Esophagus muscularis mucosa (tissue), 4 donors: ENCODE measurements around the gene HM13. TPM values are rescaled to one million over a fixed set of nuclear protein-coding genes. Genes with fewer than 3 reads are reported as not detected.
"Not testable (repeated sequence)": the region's sequence is repeated elsewhere in the genome, so short reads cannot be mapped to it uniquely, and the experiment has no call there.

Source experiments
- DNase-seq: peaks from one replicate; pipeline ENCODE4 v3.0.0-alpha.2; 2017; ENCODE audit errors: extremely low spot score
- H3K27ac ChIP-seq, 4 donors: fragments of 200-600 bp; sonication (generic); replicated peaks in 1 of 4; 1 replicate in 3 of 4; 2 replicates in 1 of 4; pipeline ENCODE4 v1.5.1; 2016 to 2019; ENCODE audit warnings: mild to moderate bottlenecking in 1 of 4
- H3K27me3 ChIP-seq, 4 donors: fragments of 200-600 bp; sonication (generic); one replicate each; pipeline versions ENCODE4 v1.5.1 to v1.6.0; 2016 to 2019
- H3K36me3 ChIP-seq, 4 donors: fragments of 200-600 bp; sonication (generic); one replicate each; pipeline ENCODE4 v1.5.1; 2016 to 2019
- H3K4me1 ChIP-seq, 4 donors: fragments of 200-600 bp; sonication (generic); one replicate each; pipeline ENCODE4 v1.5.1; 2016 to 2019
- H3K4me3 ChIP-seq, 4 donors: fragments of 200-600 bp; sonication (generic); 1 replicate in 2 of 4; 2 replicates in 2 of 4; pipeline ENCODE4 v1.5.1; 2016 to 2019; ENCODE audit warnings: mild to moderate bottlenecking in 4 of 4, moderate library complexity in 1 of 4
- H3K9me3 ChIP-seq, 4 donors: fragments of 200-600 bp; sonication (generic); 1 replicate in 3 of 4; 2 replicates in 1 of 4; pipeline ENCODE4 v1.5.1; 2016 to 2019
- EP300 ChIP-seq: sonication (generic); formaldehyde crosslinking; IDR thresholded peaks from one replicate; pipeline ENCODE4 v1.6.1; 2017; ENCODE audit warnings: antibody characterized with exemption
- POLR2A ChIP-seq: fragments of 450-650 bp; IDR thresholded peaks from one replicate; pipeline ENCODE4 v1.6.1; 2017; ENCODE audit warnings: antibody characterized with exemption, moderate library complexity, mild to moderate bottlenecking, low read depth
- POLR2AphosphoS5 ChIP-seq, 2 donors: sonication (generic); formaldehyde crosslinking; IDR thresholded peaks; one replicate each; pipeline ENCODE4 v1.6.1; 2017; ENCODE audit warnings: antibody characterized with exemption in 2 of 2
- WGBS: methylation state at CpG from one replicate; pipeline ENCODE4 v1.1.5; 2018; 5-methylcytosine and 5-hydroxymethylcytosine counted together
- intact Hi-C: fragments of 100-400 bp; cut with DNase I; formaldehyde crosslinking; loops from one replicate; pipeline ENCODE4 v1.15.1; 2023
- total RNA-seq, 4 donors: library from RNA; depleted of rRNA; stranded (reverse); fragments of >200 nt; gene quantifications; one replicate each; pipeline versions ENCODE4 v1.1.0 to v1.2.1, GENCODE V29; 2016
- TF ChIP-seq, protein P1 (sequence below), 3 experiments: fragments of 200-600 bp in 2 of 3; fragments of 450-650 bp in 1 of 3; sonication (generic) in 2 of 3; IDR thresholded peaks; one replicate each; pipeline ENCODE4 v1.5.1; 2017 to 2019; ENCODE audit warnings: antibody characterized with exemption in 3 of 3, mild to moderate bottlenecking in 2 of 3, moderate library complexity in 1 of 3

HM13 gene
- total RNA-seq, 4 donors from 2014 or later, result 41.5 to 67.7 (median 47.6) TPM

DNA sequence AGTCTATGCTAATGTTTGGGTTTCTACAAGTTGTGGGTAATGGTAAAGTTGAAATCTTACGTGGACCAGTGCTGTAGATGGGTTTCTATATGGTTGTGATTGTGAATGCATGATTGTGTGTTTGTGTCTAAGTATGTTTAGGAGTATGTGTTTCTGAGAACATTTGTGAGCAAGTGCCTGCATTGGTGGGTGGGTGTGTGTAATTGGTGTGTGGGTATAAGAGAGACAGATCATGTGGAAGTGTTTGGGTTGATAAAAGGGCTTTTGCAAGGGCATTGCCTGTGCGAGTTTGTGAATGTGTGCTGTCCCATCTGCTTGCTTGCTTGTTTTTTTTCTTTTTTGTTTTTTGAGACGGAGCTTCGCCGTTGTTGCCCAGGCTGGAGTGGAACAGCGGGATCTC is 65.0 kb downstream of the HM13 start:
- no peaks in the 10 kb centered on the region for H3K9me3 ChIP-seq
- no peak for DNase-seq
- intact Hi-C loops, result no loop called here
- WGBS, result 92% methylated on average over 6 of the region's 6 CpGs
- H3K4me1 ChIP-seq, result peaks cover 0 to under 1% (median under 1%) of the 10 kb centered on the region in 4 donors
- no peak overlapping the region for H3K4me3 ChIP-seq
- TF ChIP-seq POLR2A (no peak), POLR2AphosphoS5 (IDR thresholded peaks at IDR 0.05) (no peak), EP300 (no peak)
- TF ChIP-seq, protein P1, sequence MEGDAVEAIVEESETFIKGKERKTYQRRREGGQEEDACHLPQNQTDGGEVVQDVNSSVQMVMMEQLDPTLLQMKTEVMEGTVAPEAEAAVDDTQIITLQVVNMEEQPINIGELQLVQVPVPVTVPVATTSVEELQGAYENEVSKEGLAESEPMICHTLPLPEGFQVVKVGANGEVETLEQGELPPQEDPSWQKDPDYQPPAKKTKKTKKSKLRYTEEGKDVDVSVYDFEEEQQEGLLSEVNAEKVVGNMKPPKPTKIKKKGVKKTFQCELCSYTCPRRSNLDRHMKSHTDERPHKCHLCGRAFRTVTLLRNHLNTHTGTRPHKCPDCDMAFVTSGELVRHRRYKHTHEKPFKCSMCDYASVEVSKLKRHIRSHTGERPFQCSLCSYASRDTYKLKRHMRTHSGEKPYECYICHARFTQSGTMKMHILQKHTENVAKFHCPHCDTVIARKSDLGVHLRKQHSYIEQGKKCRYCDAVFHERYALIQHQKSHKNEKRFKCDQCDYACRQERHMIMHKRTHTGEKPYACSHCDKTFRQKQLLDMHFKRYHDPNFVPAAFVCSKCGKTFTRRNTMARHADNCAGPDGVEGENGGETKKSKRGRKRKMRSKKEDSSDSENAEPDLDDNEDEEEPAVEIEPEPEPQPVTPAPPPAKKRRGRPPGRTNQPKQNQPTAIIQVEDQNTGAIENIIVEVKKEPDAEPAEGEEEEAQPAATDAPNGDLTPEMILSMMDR (IDR thresholded peaks at IDR 0.05), result no peak
- H3K36me3 ChIP-seq, result no peaks in the 10 kb centered on the region
- no peak overlapping the region for H3K27ac ChIP-seq
- H3K27me3 ChIP-seq, result no peaks in the 10 kb centered on the region

DNA sequence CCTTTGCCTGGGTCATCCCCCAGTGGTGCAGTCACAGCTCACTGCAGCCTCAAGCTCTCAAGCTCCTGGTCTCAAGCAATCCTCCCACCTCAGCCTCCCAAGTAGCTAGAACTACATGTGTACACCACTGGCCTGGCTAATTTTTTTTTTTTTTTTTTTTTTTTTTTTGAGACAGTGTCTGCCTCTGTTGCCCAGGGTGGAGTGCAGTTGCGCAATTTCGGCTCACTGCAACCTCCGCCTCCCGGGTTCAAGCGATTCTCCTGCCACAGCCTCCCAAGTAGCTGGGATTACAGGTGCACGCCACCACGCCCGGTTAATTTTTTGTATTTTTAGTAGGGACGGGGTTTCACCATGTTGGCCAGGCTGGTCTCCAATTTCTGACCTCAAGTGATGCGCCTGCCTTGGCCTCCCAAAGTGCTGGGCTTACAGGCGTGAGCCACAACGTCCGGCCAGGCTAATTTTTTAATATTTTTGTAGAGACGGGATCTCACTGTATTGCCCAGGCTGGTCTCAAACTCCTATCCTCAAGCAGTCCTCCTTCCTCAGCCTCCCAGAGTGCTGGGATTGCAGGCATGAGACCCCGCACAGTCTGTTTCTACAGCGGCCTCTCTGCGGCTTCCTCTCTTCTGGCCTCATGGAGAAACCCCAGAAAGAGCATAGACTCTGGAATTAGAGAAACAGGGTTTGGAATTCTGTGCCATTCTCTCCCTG is 65.9 kb downstream of the HM13 start:
- H3K27me3 ChIP-seq, H3K9me3 ChIP-seq, H3K4me3 ChIP-seq, H3K36me3 ChIP-seq, H3K27ac ChIP-seq, H3K4me1 ChIP-seq, intact Hi-C loops, DNase-seq: not testable (repeated sequence)
- 92% methylated on average over 17 of the region's 17 CpGs for WGBS

DNA sequence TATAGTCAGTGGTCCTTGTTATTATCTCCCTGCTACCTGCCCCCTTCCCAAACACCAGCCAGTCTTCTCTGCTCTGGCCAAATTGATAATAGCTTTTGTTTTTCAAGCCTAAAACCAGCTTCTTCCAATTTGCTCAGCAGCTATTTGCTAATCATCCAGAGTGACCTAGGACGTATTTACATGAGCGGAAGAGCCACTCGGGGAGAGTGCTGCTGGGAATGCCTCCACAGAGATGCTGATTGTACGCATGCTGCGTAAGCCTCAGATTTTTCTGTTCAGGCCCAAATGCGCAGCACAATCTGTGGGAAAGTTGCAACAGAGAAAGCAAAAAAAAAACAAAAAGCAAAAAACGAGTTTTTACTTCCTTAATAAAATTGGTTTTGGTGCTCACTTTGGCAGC is 66.5 kb downstream of the HM13 start:
- WGBS, result 84% methylated on average over 7 of the region's 7 CpGs
- H3K4me1 ChIP-seq, result no peaks in the 10 kb centered on the region

GRCh38 chr20:31581391-31581790 is 67.1 kb downstream of the HM13 start:
- Histone ChIP-seq H3K36me3 (no peaks in the 10 kb centered on the region), H3K27me3 (no peaks in the 10 kb centered on the region), H3K27ac (no peak overlapping the region), H3K4me3 (no peak overlapping the region), H3K9me3 (no peaks in the 10 kb centered on the region), H3K4me1 (no peaks in the 10 kb centered on the region)
- TF ChIP-seq EP300 (no peak), POLR2AphosphoS5 (IDR thresholded peaks at IDR 0.05) (no peak), POLR2A (no peak)
- TF ChIP-seq, protein P1 (IDR thresholded peaks at IDR 0.05), result no peak
- intact Hi-C loops, result no loop called here
- WGBS, result 86% methylated on average over 11 of the region's 13 CpGs
- DNase-seq, result no peak

More for the DNA sequence above, 66.5 kb downstream of the HM13 start:
- Histone ChIP-seq H3K27ac (no peak overlapping the region), H3K27me3 (no peaks in the 10 kb centered on the region), H3K36me3 (no peaks in the 10 kb centered on the region), H3K4me3 (no peak overlapping the region), H3K9me3 (no peaks in the 10 kb centered on the region)
- no peak for DNase-seq
- TF ChIP-seq POLR2AphosphoS5 (IDR thresholded peaks at IDR 0.05), result no peak
- intact Hi-C loops, result no loop called here

- no peak for TF ChIP-seq EP300
- TF ChIP-seq POLR2AphosphoS5 (IDR thresholded peaks at IDR 0.05), result peak; percentile 26 to 67
- Histone ChIP-seq H3K27me3 (no peaks in the 10 kb centered on the region), H3K9me3 (no peaks in the 10 kb centered on the region), H3K4me3 (peak overlapping the region; percentile 62 to 69 (median 66)), H3K27ac (peak overlapping the region; percentile 81 to 86 (median 85)), H3K36me3 (no peaks in the 10 kb centered on the region), H3K4me1 (peaks cover 17 to 22% (median 21%) of the 10 kb centered on the region in 4 donors)
- intact Hi-C loops, result no loop called here
- 4% methylated on average over 21 of the region's 76 CpGs for WGBS
- DNase-seq, result no peak
These were observed 73.5 kb downstream of the HM13 start for GRCh38 chr20:31587545-31588389.

DNA sequence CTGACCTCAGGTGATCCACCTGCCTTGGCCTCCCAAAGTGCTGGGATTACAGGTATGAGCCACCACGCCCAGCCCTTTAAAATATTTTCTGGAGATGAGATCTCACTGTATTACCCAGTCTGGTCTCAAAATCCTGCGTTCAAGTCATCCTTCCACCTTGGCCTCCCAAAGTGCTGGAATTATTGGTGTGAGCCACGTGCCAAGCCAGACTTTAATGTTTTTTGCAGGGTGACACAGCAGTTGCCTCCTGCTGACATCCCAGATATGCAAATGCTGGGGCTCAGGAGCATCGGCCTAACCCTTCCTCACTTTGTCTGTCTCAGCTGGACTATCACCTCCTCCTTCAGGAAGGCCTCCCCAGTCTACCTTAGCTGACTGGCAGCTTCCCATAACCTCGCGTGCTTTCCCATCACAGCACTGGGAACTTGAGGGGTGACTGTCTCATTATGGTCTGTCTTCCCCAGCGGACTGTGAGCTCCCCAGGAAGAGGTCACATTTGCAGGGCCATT is 76.5 kb downstream of the HM13 start:
- H3K36me3 ChIP-seq, result no peaks in the 10 kb centered on the region
- no peaks in the 10 kb centered on the region for H3K9me3 ChIP-seq
- WGBS, result 88% methylated on average over 7 of the region's 7 CpGs
- no peak for TF ChIP-seq POLR2AphosphoS5 (IDR thresholded peaks at IDR 0.05)
- no peak for TF ChIP-seq POLR2A
- TF ChIP-seq EP300, result no peak
- TF ChIP-seq, protein P1 (IDR thresholded peaks at IDR 0.05), result no peak
- H3K27me3 ChIP-seq, result no peaks in the 10 kb centered on the region
- DNase-seq, result no peak
- intact Hi-C loops, result no loop called here
- H3K4me3 ChIP-seq, result no peak overlapping the region
- peaks cover 32 to 38% (median 37%) of the 10 kb centered on the region in 4 donors for H3K4me1 ChIP-seq
- H3K27ac ChIP-seq, result peak overlapping the region in 2 of 4 donors; percentile 5 to 12
